Activated CD4-positive, alpha-beta T cell treated with anti-CD3 and anti-CD28 coated beads, Interleukin-2, amount 50 U/mL, for 48 hours (primary cell): Measurements from ENCODE around the gene CELSR1.

Experiments used
- DNase-seq, 2 experiments: peaks; one replicate each; pipeline ENCODE4 v3.0.0-alpha.2; 2020

Gene CELSR1

GRCh38 chr22:46360097-46360496, 177.3 kb downstream of the CELSR1 start:
- DNase-seq, result no peak

GRCh38 chr22:46359362-46359761, 178.1 kb downstream of the CELSR1 start:
- no peak for DNase-seq

GRCh38 chr22:46358766-46359165, 178.7 kb downstream of the CELSR1 start:
- DNase-seq, result no peak

- no peak for DNase-seq
These were observed 179.5 kb downstream of the CELSR1 start for GRCh38 chr22:46357711-46358520.

- no peak for DNase-seq
These were observed 180.6 kb downstream of the CELSR1 start for GRCh38 chr22:46356496-46357480.

- DNase-seq, result no peak
These were observed 181.4 kb downstream of the CELSR1 start for GRCh38 chr22:46355996-46356471.

GRCh38 chr22:46355369-46355995, 181.9 kb downstream of the CELSR1 start:
- peak; percentile 71 to 74 for DNase-seq

- DNase-seq, result no peak
These were observed 182.5 kb downstream of the CELSR1 start for GRCh38 chr22:46354993-46355305.

GRCh38 chr22:46354176-46354992, 183.0 kb downstream of the CELSR1 start:
- no peak for DNase-seq

GRCh38 chr22:46353483-46354105, 183.8 kb downstream of the CELSR1 start:
- no peak for DNase-seq

GRCh38 chr22:46352691-46353386, 184.6 kb downstream of the CELSR1 start:
- DNase-seq, result no peak

- DNase-seq, result no peak
These were observed 185.1 kb downstream of the CELSR1 start for GRCh38 chr22:46352276-46352675.

GRCh38 chr22:46351767-46352166, 185.7 kb downstream of the CELSR1 start:
- DNase-seq, result no peak

- DNase-seq, result no peak
These were observed 186.2 kb downstream of the CELSR1 start for GRCh38 chr22:46351131-46351735.

- no peak for DNase-seq
These were observed 186.8 kb downstream of the CELSR1 start for GRCh38 chr22:46350646-46351045.

GRCh38 chr22:46350121-46350520, 187.3 kb downstream of the CELSR1 start:
- DNase-seq, result no peak

- DNase-seq, result no peak
These were observed 187.7 kb downstream of the CELSR1 start for GRCh38 chr22:46349681-46350080.

- DNase-seq, result no peak
These were observed 188.2 kb downstream of the CELSR1 start for GRCh38 chr22:46349238-46349637.

GRCh38 chr22:46348099-46348695, 189.2 kb downstream of the CELSR1 start:
- no peak for DNase-seq

GRCh38 chr22:46347646-46348045, 189.8 kb downstream of the CELSR1 start:
- DNase-seq, result no peak
